Stimulated activated CD4-positive, alpha-beta T cell treated with anti-CD3 and anti-CD28 coated beads, Interleukin-1b, Interleukin-23, amount 100 ng/mL, for 48 hours (primary cell): Measurements from ENCODE around the gene KRT6C.
"Not testable (repeated sequence)": the region's sequence is repeated elsewhere in the genome, so short reads cannot be mapped to it uniquely, and the experiment has no call there.

Experiments
- DNase-seq: peaks from one replicate; pipeline ENCODE4 v3.0.0-alpha.2; 2020

The KRT6C gene

DNA sequence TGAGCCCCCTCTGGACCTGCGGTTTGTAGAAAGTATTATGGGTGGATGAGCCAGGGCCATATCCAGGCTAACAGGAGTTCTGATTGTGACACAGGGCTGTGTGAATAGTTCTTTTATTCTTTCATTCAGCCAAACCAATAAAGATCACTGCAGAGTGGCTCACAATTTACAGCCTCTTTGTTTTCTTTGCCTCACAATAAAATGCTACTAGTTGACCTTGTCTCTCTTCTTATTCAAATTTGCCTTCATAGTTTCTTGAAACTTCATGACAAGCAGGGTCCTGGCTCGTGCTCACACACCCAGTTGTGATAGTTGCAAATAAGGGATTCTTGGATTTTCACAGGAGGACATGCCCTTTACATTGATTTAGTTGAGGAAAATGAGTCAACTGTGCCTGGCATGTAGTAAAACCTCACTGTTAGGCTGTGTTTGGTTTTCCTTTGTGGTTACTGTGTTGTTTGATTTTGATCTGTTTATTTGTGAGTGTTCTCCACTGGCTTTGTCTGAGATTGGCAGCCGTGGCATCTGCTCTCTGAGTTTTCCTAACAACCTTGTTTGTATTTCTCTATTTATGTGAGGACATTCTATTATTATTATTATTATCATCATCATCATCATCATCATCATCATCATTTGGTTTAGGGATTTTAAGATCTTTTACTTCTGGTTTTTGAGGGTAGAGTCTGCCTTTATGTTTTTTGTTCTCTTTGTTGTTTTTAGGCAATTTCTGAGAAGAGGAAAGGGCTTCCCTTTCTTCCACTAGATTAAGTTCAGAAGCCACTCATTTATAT, 19.0 kb downstream of the KRT6C start:
- DNase-seq = no peak

DNA sequence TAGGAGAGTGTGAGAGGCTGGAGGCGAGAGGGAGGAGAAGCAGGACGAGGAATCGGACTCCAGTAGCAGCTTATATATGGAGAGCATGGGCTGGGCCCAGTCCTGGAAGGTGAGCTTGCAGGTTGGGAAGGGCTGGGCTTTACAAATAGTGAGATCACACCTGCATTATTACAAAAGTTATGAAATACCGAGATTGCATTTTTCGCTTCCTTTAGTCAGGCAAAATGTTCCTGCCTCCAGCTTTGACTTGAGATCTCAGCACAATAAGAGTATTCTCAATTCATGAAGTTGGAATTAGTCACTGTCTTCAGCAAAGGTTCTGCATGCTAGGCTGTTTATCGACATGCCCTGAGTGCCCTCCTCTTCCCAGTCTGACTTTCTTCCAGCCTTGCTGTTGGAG, 21.5 kb downstream of the KRT6C start, which contains the start of gene KRT6B:
KRT6B (minus strand) TSS at position 46 of the 400 bp plus-strand sequence. CDS start 68 bp downstream, outside the sequence.
- DNase-seq = no peak

DNA sequence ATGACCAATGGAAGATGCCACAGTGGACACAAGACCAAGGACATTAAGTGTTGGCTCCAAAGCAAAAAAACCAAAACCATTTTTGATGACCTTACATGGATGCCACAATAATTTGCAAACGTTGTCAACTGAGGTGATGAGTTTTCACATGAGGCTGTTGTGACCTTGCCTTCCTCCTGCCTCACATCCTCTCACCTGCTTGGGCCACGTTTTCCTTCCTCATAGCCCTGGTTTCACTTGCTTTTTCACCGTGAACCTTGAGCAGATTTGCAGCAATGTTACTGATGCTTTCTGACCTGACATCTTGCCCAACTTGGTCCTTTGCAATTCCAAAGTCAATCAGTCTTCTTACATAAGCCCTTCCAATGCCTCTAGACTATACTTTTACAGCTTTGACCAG, 25.4 kb downstream of the KRT6C start:
- no peak for DNase-seq

DNA sequence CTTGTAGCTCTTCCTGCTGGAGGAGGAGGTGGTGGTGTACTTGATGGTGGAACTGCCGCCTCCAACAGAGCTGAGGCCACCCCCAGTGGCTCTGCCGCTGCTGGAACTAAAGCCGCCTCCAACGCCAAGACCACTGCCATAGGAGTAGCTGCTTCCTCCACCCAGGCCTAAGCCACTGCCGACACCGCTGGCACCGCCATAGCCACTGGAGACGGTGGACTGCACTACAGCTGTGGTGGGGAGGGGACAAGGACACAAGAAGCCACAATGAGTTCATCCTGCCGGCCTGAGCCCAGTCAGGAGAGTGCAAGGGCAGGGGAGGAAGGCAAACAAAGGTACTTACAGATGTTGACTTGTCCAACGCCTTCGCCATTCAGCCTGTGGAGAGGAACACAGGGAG, 26.4 kb downstream of the KRT6C start:
- DNase-seq = not testable (repeated sequence)

DNA sequence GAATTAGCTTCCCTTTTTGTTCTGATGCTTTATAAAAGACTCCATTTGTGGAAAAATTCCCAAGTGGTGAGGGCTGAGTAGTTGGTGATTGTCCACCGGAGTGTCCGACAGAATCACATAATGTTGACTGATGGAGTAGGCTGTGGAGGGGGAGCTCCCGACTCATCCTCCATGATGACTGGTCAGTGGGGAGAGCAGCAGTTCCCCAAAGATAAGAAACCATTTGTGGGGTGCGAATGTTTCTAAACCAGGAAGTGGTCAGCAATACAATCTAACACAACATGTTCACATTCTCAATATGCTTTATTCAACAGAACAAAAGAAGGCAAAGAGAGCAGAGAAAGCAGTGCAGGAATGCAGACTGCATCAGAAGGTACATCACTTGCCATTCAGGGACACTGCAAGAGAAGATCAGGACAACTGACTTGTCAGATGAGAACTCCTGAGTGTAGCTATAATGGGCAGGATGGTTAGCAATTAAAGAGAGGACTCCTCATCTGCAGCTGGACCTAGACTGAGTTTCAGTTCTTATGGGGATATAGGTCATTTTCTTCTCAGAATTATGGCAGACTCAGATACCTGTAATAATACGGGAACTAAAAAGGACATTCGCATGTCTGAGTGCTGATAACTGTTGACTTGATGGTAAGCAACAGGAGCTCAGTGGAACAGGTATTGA, 27.1 kb downstream of the KRT6C start:
- DNase-seq = no peak

DNA sequence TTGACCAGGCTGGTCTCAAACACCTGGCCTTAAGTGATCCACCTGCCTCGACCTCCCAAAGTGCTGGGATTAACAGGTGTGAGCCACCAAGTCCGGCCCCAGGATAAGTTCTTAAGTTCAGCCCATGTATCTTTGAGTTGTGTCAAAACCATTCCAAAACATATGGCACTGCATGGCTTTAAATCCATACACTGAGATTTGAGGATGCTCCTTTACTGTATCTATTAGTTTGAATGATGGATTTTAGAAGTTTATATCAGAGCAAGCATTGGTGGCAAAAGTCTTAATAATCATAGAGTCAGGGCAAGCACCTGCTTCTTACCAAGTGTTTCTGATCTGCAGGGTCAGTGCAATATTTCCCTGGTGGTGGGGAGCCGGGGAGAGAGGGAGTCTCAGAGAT, 27.7 kb downstream of the KRT6C start:
- no peak for DNase-seq

DNA sequence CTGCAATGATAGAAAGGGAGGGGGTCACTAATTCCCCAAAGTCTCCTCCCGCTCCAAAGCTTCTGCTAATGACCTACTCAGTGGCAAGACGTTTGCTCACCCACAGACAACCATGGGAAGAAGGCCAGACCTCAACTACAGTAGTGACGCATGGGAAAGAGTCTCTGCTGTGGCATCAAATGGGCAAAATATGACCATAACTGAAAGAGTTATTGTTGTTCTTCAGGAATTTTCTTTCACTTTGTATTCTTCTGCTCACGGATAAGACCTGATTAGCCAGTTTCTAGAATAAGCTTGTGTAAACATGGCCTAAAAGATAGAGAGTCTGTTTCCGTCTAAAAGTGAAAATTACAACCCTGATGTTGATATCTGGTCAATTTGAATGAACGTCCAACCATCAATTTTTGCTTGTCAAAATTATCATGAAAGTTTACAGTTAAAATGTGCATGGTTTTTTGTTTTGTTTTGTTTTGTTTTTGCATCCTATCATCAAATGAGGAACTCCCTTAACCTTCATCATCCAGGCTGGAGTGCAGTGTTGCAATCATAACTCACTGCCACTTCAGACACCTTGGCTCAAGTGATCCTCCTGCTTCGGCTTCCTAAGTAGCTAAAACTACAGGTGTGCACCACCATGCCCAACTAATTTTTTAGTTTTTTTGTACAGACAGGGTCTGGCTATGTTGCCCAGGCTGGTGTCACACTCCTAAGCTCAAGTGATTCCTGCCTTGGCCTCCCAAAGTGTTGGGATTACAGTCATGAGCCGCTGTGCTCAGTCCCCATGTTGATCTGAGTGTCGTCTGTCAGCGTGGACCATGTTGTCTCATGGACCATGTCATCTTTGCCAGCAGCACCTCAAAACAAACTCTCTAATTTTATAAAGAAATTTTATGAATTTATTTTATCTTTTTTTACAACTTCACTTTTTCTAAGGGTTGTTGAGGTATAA, 28.7 kb downstream of the KRT6C start:
- no peak for DNase-seq

DNA sequence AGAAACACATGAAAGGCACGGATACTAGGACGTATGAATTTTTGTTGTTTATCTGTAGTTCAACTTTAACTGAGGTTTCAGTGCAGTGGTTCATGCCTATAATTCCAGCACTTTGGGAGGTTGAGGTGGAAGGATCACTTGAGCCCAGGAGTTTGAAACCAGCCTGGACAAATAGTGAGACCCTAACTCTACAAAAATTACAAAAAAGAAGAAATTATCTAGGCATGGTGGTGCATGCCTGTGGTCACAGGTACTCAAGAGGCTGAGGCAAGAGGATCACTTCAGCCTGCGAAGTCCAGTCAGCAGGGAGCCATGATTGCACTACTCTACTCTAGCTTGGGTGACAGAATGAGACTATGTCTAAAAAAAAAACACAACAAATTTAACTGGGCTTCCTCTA, 29.6 kb downstream of the KRT6C start:
- no peak for DNase-seq

DNA sequence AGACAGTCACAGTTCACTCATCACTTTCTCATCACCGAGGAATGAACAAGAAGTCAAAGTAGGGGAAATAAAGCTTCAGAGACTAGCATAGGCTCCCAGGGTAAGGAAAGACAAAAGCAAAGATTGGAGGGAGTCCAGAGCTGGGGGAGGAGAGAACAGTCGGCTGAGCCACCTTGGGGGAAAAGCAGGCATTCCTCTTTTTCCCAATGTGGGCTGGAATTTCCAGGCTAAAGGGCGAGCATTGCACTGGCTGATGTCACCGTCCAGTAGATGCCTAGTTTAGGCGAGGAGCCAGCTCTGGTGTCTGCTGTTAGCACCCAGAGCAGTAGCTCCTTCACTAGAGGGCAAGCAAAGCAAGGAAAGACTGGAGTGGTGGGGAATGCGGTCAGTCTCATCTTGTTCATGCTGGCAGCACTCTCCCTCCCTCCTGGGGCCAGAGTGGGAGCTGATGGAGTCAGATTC, 31.0 kb downstream of the KRT6C start:
- DNase-seq = no peak

DNA sequence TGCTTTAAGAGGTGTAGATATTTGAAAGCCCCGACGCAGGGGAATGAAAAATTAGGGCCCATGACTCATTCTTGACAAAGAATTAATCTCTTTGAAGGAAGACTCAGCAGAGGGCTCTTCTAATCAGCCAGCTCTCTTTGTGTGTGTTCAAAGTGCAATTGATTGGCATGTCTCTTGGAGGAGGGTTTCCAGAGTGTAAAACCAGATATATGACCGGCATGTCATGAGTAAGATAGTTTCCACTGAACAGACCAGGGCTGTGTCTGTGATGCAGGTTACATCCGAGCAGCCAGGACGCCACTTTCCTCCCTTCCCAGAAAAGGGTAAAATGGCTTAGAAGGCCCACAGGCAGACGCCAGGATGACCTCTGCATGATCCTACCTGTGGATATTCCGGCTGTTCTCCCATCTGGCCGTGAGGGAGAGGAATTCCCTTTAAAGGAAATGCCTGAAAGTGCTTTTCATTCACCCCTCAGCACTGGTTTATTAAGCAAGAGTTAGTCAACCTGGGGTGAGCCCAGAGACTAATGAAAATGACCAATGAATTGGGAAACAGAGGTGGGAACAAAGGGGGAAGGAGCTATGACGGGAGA, 32.2 kb downstream of the KRT6C start:
- DNase-seq = no peak

DNA sequence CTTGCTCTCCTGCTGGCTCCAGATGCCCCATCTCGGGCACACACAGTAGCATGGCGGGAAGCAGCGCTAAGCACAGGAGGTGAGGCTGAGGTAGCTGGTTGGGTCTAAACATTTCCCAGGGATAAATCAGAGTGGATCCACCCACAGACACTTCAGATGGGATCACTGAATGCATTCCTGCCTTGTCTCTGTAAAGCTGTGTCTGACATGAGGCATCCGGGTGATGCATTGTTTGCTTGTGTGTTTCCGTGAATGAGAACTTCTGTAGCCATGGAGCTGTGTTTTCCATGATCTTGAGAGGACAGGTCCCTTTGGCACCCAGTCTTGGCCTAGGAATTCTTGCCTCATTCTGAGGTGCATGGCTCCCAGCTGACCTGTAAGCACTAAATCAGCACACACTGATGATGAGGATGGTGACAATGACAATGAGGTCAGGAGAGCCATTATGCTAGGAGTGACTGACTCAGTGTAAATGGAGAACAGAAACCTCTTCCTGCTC, 32.7 kb downstream of the KRT6C start:
- DNase-seq = no peak

DNA sequence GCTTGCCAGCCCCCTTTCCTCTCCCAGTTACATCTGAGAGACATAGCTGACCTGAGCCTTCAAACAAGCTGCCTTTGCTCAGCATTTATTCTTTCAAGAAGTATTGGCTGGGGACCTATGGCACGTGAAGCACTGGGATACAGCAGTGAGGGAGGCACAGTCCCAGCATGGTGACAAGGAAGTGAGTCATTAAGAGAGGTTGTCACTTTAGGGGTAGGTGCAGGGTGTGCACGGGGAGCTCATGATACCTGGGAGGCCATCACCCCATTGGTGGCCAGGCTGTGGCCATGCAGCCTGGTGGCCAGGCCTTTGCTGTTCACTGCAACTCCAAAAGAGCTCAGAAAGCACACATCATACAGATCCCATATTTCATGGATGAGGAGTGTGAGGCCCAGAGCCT, 33.8 kb downstream of the KRT6C start:
- DNase-seq = no peak

DNA sequence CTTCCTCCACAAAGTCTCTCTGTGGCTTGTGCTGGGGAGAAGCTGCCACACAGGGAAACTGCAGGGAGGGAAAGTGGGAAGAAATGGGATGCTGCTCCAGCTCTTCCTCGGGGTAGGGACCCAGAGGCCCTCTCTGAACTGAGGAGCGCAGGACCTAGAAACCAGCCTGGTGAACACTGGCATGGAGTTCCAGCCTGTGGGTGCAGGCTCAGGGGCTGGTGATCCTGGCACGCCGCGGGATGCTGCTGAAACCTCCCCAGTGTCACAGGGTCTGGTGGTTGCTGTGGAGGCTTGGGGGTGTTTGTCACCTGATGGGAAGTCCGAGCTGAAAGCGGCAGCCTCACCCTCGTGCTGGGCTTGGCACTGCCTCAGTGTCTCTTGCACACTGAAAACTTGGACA, 34.2 kb downstream of the KRT6C start:
- no peak for DNase-seq

DNA sequence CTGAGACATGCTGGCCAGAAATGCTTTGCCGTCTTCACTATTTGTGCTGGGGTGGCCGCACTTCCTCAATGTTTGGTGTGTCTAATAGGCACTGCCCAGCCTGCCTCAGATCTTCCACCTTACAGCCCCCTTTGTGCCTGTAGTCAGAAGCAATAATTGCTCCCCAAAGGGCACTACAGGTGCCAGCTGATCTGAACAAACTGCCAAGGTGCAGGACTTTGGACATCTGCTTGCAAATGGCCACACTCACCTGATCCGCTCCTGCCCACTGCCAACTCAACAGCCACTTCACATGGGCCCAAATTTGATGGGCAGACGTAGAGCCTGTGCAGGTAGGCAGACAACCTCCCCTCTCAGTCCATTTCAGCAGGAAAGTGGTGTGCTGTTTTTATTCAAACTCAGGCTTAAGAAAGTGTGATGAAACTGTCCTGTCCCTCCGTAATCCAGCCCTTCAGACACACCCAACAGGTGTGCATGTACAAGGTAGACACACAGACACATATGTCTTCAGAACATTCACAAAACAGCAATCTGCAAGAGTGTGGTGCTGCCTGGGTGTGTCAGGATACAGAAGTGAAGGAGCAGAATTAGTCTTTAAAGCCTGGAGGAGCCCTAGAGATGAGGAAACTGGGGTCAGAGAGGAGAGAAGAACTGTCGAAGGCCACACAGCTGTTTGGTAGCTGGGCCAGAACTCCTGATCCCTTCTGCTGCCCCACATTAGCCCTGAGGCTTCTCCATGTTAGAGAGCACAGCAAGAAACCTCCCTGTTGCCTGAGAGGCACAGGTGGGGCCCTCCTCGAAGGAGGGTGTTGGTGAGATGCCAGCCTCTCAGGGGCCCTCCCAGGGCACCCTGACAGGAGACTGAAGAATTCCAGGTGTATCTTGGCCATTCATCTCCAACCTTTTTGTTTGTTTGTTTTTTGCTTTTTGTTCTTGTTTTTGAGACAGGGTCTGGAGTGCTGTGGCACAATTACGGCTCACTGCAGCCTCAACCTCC, 35.0 kb downstream of the KRT6C start:
- DNase-seq = no peak

DNA sequence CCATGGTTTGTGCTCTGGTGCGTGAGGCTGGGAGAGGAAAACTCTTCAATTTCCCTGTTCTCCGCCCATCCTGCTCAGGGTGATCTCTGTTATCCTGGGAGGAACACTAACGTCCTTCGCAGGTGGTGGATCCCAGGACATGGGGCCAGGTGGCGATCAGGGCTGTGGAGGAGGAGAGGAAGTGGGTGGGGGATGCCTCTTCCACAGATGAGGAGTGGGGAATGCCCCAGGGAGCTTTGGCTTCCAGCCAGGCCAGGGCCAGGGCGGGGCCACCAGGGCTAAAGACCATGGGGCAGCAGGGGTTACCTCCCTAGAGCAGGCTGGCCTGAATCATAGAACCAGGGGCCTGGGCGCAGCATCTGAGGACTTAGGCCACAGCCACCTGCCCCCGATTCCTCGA, 36.1 kb downstream of the KRT6C start:
- DNase-seq = no peak

DNA sequence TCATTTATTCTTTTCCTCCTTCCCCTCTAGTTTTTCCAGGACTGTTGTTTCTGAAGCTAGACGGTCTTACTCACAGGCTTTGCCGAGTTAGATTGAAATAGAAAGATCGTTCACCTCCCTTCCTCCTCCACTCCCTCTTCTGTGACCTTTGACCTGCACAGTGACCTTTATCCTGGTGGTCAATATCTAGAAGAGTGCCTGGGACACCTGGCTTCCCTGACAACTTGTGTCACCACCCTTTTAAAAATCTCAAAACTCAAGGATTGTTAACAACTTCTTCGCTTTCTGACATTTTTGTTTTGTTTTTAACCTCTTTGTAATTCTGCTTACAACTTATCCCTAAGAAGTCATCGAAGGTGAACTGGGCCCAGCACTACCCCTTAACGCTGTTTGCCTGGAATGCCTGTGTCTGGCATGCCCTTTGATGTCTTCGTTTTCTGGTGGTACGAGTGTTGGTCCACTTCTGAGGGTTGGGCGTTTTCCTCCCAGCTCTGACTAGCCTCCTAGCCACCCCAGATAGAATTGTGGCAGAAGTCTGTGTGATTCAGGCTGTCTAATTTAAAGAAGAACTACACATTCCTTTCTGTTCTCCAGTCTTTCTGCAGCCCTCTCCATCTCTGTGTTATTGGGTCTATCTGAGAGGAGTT, 36.7 kb downstream of the KRT6C start:
- DNase-seq = no peak

DNA sequence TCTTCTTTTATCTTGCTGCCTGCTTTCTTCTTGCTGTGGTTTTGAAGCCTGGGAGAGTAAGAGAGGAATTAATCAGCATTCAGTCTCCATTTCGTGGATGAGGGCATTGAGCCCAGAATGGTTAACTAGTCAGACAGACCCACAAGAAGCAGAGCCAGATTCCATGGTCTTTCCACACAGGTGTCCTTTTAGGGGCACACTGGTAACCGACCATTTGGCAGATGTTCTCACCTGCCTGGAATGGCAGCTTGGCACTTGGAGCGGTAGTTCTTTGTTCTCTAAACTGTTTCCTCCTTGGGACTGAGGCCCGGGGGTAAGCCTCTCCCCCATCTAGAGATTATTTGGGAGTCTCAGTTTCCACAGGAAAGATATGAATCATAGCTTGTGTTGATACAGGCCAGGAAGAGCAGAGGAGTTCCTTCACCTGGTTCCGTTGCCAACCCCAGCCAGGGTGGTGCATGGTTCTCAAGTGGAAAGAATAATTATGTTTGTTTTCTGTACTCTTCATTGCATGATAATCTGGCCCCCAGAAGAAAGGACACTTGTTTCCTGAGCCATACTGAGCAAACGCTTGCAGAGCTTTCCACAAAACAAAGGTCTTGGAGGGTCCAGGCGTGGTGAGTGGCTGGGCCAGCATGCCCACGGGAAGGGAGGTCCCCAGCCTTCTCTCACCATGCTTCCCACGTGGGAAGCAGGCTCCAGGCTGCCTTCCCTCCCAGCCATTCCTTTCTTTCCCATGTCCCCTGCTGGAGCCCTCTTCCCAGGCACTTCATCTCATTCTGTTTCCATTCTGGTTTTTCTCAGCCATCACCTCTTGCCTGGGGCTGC, 37.4 kb downstream of the KRT6C start:
- DNase-seq = no peak

DNA sequence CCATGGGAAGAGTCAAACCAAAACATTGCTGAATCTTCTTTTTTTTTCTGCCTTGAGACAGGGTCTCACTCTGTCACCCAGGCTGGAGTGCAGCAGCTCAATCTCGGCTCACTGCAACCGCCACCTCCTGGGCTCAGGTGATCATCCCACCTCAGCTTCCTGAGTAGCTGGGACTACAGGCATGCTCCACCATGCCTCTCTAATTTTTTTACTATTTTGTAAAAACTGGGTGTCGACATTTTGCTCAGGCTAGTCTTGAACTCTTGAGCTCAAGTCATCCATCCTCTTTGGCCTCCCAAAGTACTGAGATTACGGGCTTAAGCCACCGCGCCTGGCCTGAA, 38.0 kb downstream of the KRT6C start:
- DNase-seq = no peak

DNA sequence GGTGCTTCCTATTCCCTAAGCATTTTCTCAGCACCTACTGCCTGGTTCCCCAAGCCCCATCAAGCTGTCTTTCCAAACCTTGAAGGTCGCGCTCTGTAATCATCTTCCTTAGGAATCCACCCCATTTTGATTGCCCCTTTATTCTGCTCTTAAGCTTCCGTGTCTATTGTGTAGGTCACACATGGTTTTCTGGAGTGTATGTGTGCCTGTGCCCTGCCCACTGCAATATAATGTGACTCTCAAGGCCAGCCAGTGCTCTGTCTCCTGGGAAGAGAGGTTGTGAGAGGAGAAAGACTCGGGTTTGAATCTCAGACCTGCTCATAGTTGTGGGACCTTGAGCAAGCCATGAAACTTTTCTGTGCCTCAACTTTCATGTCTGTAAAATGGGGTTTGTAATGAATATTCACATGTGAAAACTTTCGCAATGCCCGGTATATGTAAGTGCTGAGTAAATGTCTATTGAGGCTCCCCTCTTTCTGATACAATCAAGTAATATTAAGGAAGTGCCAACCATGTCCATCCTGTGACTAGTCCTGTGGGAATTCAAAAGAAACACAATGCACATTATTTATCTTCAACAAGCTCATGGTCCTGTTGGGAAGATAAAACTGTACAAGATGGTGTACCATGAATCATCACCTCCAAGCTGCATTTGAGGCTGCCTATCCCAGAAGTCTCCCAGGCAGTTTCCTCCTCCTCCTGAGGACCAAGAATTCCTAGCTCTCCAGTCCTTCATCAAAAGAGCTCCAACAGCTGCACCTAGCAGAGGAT, 38.7 kb downstream of the KRT6C start:
- no peak for DNase-seq
